GM12891 (cell line): ENCODE data around the gene ARHGAP45.
"Not testable (repeated sequence)": the region's sequence is repeated elsewhere in the genome, so short reads cannot be mapped to it uniquely, and the experiment has no call there.

Experiments used
- DNase-seq: peaks from one replicate; pipeline ENCODE4 v3.0.0; 2011; ENCODE audit warnings: low spot score; ENCODE audit not compliant: insufficient read length
- FAIRE-seq: peaks from 2 replicates; lab custom pipeline; 2011; peaks lifted over from hg19 to GRCh38; lab: Jason Lieb, UNC
- PAX5 ChIP-seq: IDR thresholded peaks from 2 replicates; pipeline ENCODE4 v1.6.1; 2011; ENCODE audit warnings: low read length, moderate library complexity, mild to moderate bottlenecking; ENCODE audit not compliant: insufficient read depth, severe bottlenecking
- POLR2A ChIP-seq: IDR thresholded peaks from 2 replicates; pipeline ENCODE4 v1.6.1; 2011; ENCODE audit warnings: low read depth, low read length, control low read depth
- POLR2AphosphoS5 ChIP-seq: IDR thresholded peaks from 2 replicates; pipeline ENCODE4 v1.6.1; 2011; ENCODE audit warnings: low read depth, low read length, control low read depth
- POU2F2 ChIP-seq: IDR thresholded peaks from 2 replicates; pipeline ENCODE4 v1.6.1; 2011; ENCODE audit warnings: low read depth, mild to moderate bottlenecking, control low read depth, low read length, moderate library complexity
- SPI1 ChIP-seq: IDR thresholded peaks from 2 replicates; pipeline ENCODE4 v1.6.1; 2011; ENCODE audit warnings: low read depth, low read length, control low read depth
- TAF1 ChIP-seq: IDR thresholded peaks from 2 replicates; pipeline ENCODE4 v1.6.1; 2011; ENCODE audit warnings: low read depth, low read length, control low read depth

The ARHGAP45 gene

DNA sequence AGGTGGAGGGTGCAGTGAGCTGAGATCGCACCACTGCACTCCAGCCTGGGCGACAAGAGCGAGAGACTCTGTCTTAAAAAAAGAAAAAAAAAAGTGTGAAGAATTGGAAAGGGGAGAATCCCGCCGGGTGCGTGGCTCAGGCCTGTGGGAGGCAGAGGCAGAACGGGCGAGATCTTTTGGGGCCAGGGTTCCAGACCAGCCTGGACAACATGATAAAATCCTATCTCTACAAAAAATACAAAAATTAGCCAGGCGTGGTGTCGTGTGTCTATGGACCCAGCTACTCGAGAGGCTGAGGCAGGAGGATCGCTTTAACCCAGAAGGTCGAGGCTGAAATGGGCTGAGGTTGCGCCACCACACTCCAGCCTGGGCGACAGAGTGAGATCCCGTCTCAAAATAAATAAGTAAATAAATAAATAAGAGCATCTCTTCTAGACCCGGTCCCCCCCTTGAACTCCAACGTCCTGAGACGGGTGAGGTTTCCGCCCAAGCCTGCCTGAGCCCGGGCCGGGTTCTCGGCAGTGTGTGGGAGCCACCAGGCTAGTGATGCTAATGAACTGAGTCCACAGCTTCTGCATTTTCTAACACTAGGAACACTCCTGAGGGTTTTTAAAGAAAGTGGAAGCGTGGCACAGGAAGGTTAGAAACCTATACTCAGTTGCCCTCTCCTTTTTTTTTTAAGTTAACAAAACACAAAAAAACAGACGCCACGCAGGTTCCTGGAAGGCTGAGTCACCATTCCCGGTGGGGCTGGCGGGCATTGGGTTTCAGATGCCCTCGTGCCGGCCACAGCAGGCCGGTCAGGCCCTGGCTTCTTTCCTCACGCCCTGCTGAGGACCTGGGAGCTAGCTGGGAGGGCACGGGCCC lies 58.9 kb downstream of the ARHGAP45 start:
- DNase-seq (no peak), FAIRE-seq (no peak)
- TF ChIP-seq POLR2A (no peak), TAF1 (no peak), PAX5 (no peak), SPI1 (no peak), POU2F2 (no peak), POLR2AphosphoS5 (no peak)

DNA sequence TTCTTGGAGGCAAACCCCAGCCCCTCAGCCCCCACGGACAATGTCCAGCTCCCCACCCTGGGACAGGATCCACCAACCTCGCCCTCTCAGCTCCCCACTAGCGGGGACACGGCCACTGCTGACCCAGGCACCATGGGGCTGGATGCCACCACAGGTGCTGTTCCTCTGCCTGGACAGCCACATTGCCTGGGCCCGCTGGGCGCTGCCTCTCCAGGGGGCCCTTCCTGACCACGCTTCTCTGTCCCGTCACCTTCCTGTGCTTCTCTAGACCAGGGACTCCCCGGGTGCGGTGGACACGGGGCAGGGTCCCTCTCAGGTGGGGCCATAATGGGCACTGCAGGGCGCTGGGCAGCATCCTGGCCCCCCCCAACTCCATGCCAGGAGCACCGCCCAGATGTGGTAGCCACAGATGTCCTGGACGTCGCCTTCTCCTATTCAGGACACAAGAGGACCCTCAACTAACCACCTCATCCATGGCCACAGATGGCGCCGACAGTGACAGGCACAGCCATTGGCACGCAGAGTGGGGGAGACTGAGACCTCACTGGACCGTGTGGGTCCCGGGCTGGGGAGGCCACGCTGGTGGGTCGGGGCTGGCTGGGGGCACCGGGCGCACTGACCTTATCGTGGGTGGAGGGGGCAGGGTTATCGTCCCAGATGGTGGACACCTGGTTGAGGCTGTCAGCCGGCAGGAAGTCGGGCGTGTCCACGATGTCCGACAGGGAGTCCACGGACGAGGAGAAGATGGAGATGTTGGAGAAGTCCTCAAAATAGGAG lies 60.2 kb downstream of the ARHGAP45 start:
- no peak for FAIRE-seq
- TF ChIP-seq POLR2A (no peak), POLR2AphosphoS5 (no peak), POU2F2 (no peak), TAF1 (no peak), SPI1 (no peak), PAX5 (no peak)

DNA sequence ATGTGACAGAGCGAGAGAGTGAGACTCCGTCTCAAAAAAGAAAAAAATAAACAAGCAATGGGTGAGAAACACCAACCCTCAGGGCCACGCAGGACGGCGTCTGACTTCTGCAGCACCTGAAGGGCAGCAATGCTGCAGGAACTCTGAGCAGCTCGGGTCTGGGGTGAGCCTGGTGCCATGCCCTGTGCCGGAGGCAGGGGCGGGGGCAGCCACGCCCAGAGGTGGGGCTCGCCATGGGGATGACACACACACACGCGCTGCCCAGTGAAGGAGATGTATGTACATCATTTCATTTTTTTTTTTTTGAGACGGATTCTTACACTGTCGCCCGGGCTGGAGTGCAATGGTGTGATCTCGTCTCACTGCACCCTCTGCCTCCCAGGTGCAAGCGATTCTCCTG lies 61.1 kb downstream of the ARHGAP45 start:
- TF ChIP-seq TAF1 (no peak), SPI1 (no peak), PAX5 (no peak), POU2F2 (no peak), POLR2AphosphoS5 (no peak), POLR2A (no peak)
- DNase-seq (no peak), FAIRE-seq (no peak)

More for the DNA sequence above, 60.2 kb downstream of the ARHGAP45 start:
- DNase-seq: no peak

DNA sequence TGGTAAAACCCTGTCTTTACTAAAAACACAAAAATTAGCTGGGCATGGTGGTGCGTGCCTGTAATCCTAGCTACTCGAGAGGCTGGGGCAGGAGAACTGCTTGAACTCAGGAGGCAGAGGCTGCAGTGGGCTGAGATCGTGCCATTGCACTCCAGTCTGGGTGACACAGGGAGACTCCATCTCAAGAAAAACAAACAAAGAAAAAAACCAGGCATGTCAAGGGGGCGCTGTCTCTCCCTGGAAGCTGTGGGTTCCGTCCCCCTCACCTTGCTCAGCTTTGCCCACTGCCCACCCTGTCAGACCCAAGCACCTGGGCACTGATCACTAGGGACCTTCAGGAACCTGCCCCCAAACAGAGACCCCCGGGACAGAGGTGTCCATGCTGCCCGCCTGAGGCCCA lies 62.1 kb downstream of the ARHGAP45 start:
- not testable (repeated sequence) for FAIRE-seq, DNase-seq

DNA sequence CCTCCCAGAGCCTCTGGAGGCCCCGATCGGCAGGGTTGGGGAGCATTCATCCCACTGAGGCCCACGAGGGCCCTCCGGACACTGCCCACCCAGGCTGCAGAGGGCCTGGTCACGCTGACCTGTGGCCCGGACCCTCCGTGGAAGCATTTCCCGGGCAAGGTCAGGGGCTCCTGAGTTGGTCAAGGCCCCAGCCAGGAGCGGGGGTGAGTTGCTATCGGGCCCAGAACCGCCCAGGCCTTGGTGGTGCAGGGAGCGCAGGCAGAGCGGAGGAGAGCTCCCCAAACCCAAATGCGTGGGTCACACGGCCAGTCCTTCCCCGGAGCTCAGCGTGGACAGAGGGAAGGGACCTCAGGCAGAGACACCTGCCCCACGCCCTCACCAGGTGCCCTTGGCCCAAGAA lies 62.6 kb downstream of the ARHGAP45 start:
- TF ChIP-seq POLR2AphosphoS5 (no peak), TAF1 (no peak), POU2F2 (no peak), SPI1 (no peak)
- no peak for DNase-seq
- FAIRE-seq: no peak

DNA sequence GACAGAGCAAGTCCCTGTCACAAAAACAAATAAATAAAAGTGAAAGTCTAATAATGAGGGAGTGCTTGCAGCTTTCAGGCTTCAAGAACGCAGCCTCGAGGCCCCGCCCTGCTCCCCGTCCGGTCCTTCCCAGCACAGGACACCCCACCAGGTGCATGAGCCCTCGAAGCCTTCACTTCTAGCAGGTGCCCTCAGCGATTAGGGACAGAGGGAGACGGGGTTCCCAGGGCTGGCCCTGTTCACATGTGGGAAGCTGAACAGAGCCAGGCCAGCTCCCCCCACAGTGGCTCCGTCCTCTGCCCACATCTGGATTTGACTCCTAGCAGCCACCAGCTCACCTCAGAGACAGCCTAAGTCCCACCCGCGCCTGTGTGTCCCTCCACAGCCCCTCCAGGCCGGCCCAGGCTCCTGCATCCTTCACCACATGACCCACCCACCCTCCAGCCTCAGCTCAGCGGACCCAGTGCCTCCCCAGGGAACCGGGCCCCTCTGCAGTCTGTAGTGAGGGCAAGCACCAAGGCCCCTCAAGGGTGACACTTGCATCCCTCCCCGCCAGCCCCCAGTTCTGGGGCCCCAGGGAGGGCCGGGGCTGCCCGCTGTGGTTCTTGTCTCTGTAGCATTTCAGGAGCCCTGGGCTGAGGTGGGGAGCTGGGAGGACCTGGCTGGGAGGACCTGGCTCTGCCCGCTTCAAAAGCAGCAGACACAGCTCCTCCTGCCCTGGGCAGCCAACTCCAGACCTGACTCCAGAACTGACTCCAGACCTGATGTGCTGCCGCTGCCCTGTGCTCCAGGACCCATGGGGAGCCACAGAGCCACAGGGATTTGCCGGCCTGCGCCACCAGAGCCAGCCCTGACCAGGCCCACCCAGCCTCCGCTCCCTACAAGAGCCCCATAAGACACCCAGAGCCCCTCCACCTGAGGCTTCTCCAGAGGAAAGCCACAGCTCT lies 64.1 kb downstream of the ARHGAP45 start:
- TF ChIP-seq POU2F2 (no peak), POLR2AphosphoS5 (no peak), PAX5 (no peak)
- FAIRE-seq: peak; percentile 92
- DNase-seq: no peak

DNA sequence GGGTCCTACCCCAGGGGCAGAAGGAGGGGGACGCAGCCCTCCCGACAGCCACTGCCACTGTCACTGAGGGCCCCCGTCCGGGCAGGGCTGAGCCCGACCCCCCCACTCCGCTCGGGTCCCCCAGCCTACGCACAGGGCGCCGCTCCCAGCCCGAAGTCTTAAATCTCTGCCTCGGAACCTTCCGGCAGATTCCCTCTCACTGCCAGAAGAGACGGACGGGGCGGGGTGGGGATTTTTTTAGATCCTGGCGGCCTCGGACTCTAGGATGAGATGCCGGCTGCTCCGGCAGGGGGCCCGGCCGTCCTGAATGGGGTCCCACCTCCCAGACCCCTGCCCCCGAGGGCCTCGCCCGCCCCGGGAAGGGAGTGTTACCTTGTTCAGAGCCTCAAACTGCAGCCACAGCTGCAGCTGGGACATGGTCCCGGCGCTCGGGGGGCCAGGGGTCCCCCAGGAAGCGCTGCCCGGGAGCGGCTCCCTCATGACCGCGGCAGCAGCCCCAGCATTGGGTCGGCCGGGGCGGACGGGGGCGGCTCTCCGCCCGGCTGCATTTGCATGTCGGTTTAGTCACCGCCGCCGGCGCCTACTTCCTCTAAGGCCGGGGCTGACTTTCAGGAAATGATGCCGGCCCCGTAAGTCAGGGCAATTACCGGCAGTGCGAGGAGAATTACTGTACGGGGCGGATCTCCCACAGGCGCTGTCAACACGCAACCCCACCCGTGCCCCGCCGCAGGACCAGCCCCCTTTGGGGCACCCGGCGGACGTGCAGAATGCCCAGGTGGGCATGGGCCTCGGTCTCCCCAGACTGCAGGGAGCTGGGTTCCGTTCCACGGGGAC lies 65.0 kb downstream of the ARHGAP45 start:
- DNase-seq: peak; percentile 89
- TF ChIP-seq POLR2AphosphoS5 (0 out of 2 replicates have a peak, but pooled peaks have one; percentile 24), TAF1 (no peak), POU2F2 (peak; percentile 96), POLR2A (peak; percentile 37; the same call in 1 of the 2 replicates), SPI1 (peak; percentile 45; the same call in 1 of the 2 replicates), PAX5 (no peak)
- peak; percentile 97 for FAIRE-seq

DNA sequence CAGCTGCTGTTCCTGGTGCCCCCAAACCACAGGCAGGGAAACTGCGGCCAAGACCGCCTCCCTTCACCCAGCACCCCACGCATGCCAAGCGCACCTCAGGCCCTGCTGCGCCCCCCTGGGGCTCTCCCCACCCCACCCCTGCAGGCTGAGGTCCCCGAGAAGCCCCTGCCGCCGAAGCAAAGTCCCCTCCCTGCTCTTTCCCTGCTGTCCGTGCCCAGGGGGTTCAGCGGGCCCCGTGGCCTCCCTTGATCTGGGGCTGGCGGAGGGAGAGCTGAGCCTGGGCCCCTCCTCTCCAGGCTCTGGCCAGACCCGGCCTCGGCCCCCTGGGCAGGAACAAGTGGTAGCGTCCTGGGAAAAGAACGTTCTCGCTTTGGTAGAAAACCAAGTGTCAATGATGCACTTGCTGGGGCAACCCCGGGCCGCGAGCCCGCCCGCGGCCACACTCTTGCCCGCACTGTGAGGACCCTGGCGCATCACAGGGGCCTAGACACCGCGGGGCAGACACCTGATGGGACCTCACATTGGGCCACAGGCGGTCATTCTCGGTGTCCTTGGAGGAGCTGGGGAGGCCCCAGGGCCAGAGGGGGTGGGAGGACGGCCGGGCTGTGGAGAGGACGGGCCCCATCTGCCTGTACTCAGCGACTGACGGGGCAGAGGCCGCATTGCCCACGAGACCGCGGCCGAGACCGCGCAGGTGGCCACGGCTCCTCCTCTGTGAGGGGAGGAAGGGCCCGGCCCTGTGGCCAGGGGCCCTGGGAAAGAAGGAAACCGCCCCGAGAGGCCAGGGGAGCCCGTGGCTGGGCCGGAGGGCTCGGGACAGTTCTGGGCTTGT lies 65.8 kb downstream of the ARHGAP45 start:
- DNase-seq: no peak

More for the DNA sequence above, 65.8 kb downstream of the ARHGAP45 start:
- TF ChIP-seq POU2F2: no peak
- no peak for TF ChIP-seq PAX5
- TF ChIP-seq POLR2A: no peak
- no peak for TF ChIP-seq POLR2AphosphoS5
- TF ChIP-seq SPI1: no peak
- no peak for TF ChIP-seq TAF1
- FAIRE-seq: no peak
